ENCODE results near the gene SLBP. TPM values are rescaled to one million over a fixed set of nuclear protein-coding genes. Genes with fewer than 3 reads are reported as not detected.

Gene SLBP
- total and polyA plus RNA-seq, 2 of the 8 experiments (the other 6 are each of a cell fraction or from before 2014, with no cell fraction given): 44.1 to 49.0 TPM

DNA sequence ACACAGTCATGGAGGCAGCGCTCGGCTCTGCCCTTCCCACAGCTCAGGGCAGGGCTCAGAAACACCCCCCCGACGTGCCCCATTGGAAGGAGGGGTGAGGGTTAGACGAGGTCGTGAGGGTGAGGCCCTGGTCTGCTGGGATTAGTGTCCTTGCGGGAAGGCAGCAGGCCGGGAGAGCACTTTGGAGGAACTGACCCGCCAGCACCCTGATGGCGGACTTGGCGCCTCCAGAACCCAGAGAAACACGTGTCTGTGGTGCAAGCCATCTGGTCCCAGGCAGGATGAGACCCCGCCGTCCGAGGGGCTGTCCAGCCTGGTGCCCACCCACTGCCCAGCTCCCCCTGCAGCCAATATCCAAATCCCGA lies 35.5 kb upstream of the SLBP start (continued):
- TF ChIP-seq SIN3A (conservative IDR thresholded peaks at IDR 0.05 in 1 of 2, IDR thresholded peaks at IDR 0.05 in 1 of 2; ENCODE audit: low read depth in 1 of 2, low read length in 2 of 2) (no peak), CHD1 (IDR thresholded peaks at IDR 0.05; ENCODE audit: low read depth, low read length) (no peak)

Data from H1 (cell line).